Osteocyte (in vitro differentiated cells): Measurements from ENCODE around the gene IRF6. TPM values are rescaled to one million over a fixed set of nuclear protein-coding genes. Genes with fewer than 3 reads are reported as not detected.

Source experiments
- DNase-seq: peaks from one replicate; pipeline ENCODE4 v3.0.0; 2021; ENCODE audit warnings: mixed read lengths; ENCODE audit not compliant: unreplicated experiment; ENCODE audit errors: extremely low spot score
- H3K27ac Mint-ChIP-seq: one replicate; pipeline ENCODE4 v1.8.0; 2021; ENCODE audit warnings: mild to moderate bottlenecking, mixed read lengths; ENCODE audit not compliant: unreplicated experiment
- H3K27me3 Mint-ChIP-seq: one replicate; pipeline ENCODE4 v1.8.0; 2021; ENCODE audit warnings: mixed read lengths; ENCODE audit not compliant: unreplicated experiment
- H3K36me3 Mint-ChIP-seq: one replicate; pipeline ENCODE4 v1.8.0; 2021; ENCODE audit warnings: mixed read lengths; ENCODE audit not compliant: unreplicated experiment
- H3K4me1 Mint-ChIP-seq: one replicate; pipeline ENCODE4 v1.8.0; 2021; ENCODE audit warnings: mixed read lengths; ENCODE audit not compliant: unreplicated experiment
- H3K4me3 Mint-ChIP-seq: one replicate; pipeline ENCODE4 v1.8.0; 2021; ENCODE audit warnings: mild to moderate bottlenecking, moderate library complexity, mixed read lengths; ENCODE audit not compliant: unreplicated experiment
- H3K9me3 Mint-ChIP-seq: one replicate; pipeline ENCODE4 v1.8.0; 2021; ENCODE audit warnings: mixed read lengths; ENCODE audit not compliant: unreplicated experiment
- CTCF ChIP-seq: fragments of 200-600 bp; sonication (generic); IDR thresholded peaks from 2 replicates; pipeline ENCODE4 v1.5.0; 2021; ENCODE audit warnings: antibody characterized with exemption, mild to moderate bottlenecking, moderate library complexity
- total RNA-seq: library from RNA; stranded (reverse); gene quantifications from 2 replicates; pipeline ENCODE4 v1.2.1, GENCODE V29; 2021

IRF6 gene
- total RNA-seq, 1 donor from 2014 or later: not detected

- peaks cover 40% of the 10 kb centered on the region for H3K4me1 Mint-ChIP-seq
- peak overlapping the region; percentile 14 for H3K4me3 Mint-ChIP-seq
- no peaks in the 10 kb centered on the region for H3K27me3 Mint-ChIP-seq
- H3K36me3 Mint-ChIP-seq: peaks cover 60% of the 10 kb centered on the region
- H3K9me3 Mint-ChIP-seq: no peaks in the 10 kb centered on the region
- no peak for TF ChIP-seq CTCF
- peak overlapping the region; percentile 90 for H3K27ac Mint-ChIP-seq
- DNase-seq: no peak
Observed at GRCh38 chr1:209839875-209840546, 34.1 kb upstream of the IRF6 start.

- no peak for TF ChIP-seq CTCF
- Mint-ChIP-seq H3K27ac (peak overlapping the region; percentile 90), H3K27me3 (no peaks in the 10 kb centered on the region), H3K4me1 (peaks cover 40% of the 10 kb centered on the region), H3K36me3 (peaks cover 67% of the 10 kb centered on the region), H3K4me3 (no peak overlapping the region), H3K9me3 (no peaks in the 10 kb centered on the region)
- DNase-seq: no peak
Observed at GRCh38 chr1:209838537-209838936, 32.6 kb upstream of the IRF6 start.

- no peak for DNase-seq
- H3K4me1 Mint-ChIP-seq: peaks cover 40% of the 10 kb centered on the region
- H3K4me3 Mint-ChIP-seq: no peak overlapping the region
- H3K27me3 Mint-ChIP-seq: no peaks in the 10 kb centered on the region
- peaks cover 66% of the 10 kb centered on the region for H3K36me3 Mint-ChIP-seq
- H3K27ac Mint-ChIP-seq: no peak overlapping the region
- no peaks in the 10 kb centered on the region for H3K9me3 Mint-ChIP-seq
- TF ChIP-seq CTCF: no peak
Observed at GRCh38 chr1:209837671-209838070, 31.7 kb upstream of the IRF6 start.

- Mint-ChIP-seq H3K4me3 (no peak overlapping the region), H3K36me3 (peaks cover 62% of the 10 kb centered on the region), H3K27me3 (no peaks in the 10 kb centered on the region), H3K27ac (peak overlapping the region; percentile 50), H3K4me1 (peaks cover 36% of the 10 kb centered on the region), H3K9me3 (no peaks in the 10 kb centered on the region)
- no peak for DNase-seq
- no peak for TF ChIP-seq CTCF
Observed at GRCh38 chr1:209835782-209836298, 29.9 kb upstream of the IRF6 start.

GRCh38 chr1:209831615-209832014, 25.7 kb upstream of the IRF6 start:
- Mint-ChIP-seq H3K4me1 (peaks cover 39% of the 10 kb centered on the region), H3K9me3 (no peaks in the 10 kb centered on the region), H3K4me3 (no peak overlapping the region), H3K27me3 (no peaks in the 10 kb centered on the region), H3K27ac (no peak overlapping the region), H3K36me3 (peaks cover 45% of the 10 kb centered on the region)
- no peak for TF ChIP-seq CTCF
- DNase-seq: no peak
